ENCODE measurements around the gene MFAP2.
A peak's percentile ranks its signal among the peaks of the same experiment; 100 is the strongest.

Gene MFAP2

GRCh38 chr1:16986560-16986959, 6.1 kb upstream of the MFAP2 start:
- no peak overlapping the region for H3K4me3 ChIP-seq (ENCODE audit: low read depth, low read length)
- in situ Hi-C loops (cut with HindIII; ENCODE audit: low sequenced_read_pairs): no loop called here
- TF ChIP-seq, protein P1, sequence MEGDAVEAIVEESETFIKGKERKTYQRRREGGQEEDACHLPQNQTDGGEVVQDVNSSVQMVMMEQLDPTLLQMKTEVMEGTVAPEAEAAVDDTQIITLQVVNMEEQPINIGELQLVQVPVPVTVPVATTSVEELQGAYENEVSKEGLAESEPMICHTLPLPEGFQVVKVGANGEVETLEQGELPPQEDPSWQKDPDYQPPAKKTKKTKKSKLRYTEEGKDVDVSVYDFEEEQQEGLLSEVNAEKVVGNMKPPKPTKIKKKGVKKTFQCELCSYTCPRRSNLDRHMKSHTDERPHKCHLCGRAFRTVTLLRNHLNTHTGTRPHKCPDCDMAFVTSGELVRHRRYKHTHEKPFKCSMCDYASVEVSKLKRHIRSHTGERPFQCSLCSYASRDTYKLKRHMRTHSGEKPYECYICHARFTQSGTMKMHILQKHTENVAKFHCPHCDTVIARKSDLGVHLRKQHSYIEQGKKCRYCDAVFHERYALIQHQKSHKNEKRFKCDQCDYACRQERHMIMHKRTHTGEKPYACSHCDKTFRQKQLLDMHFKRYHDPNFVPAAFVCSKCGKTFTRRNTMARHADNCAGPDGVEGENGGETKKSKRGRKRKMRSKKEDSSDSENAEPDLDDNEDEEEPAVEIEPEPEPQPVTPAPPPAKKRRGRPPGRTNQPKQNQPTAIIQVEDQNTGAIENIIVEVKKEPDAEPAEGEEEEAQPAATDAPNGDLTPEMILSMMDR (IDR thresholded peaks at IDR 0.05; ENCODE audit: low read depth, low read length, missing control alignments): no peak
- no peak for DNase-seq (ENCODE audit: low read depth)

DNA sequence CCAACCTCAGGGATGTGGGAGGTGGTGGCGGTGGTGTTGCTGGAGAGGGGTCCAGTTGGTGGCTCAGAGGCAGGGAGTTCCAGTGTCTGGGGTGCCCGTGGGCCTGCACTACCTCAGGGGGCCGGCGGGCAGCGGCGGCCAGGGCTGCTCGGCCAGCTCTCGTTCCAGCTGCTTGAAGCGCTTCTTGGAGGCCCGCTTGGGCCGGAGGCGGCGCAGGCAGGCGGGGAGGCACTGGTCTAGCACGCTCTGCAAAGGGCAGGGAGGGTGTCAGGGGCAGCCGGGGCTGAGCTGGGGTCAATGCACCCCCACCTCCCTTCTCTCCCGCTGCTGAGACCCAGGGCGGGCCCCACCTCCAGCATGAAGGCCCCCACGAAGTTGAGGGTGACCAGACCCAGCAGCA, 5.7 kb upstream of the MFAP2 start:
- H3K4me3 ChIP-seq (ENCODE audit: low read depth, low read length): no peak overlapping the region
- in situ Hi-C loops (cut with HindIII; ENCODE audit: low sequenced_read_pairs): no loop called here
- TF ChIP-seq, protein P1 (IDR thresholded peaks at IDR 0.05; ENCODE audit: low read depth, low read length, missing control alignments): no peak
- no peak for DNase-seq (ENCODE audit: low read depth)

DNA sequence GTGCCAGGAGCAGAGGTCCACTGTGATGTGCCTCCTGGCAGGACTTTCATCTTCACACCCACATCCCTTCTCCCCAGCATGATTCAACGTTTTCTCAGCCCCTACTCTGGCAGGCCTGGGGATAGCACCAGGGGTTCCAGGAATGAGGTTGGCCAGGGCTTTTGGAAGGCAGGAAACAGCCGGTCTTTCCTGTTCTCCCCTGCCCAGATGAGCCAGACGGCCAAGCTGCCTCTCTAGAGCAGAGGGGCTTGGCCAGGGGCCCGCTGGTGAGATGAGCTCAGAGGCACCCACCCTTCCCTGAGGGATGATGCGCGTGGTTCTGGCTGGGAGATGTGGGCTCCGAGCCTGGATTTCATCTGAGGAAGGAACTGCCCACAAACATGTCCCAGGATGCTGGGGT, 4.3 kb upstream of the MFAP2 start:
- no peak overlapping the region for H3K4me3 ChIP-seq (ENCODE audit: low read depth, low read length)
- peak; percentile 85 for DNase-seq (ENCODE audit: low read depth)
- in situ Hi-C loops (cut with HindIII; ENCODE audit: low sequenced_read_pairs): no loop called here
- TF ChIP-seq, protein P1 (IDR thresholded peaks at IDR 0.05; ENCODE audit: low read depth, low read length, missing control alignments): no peak

- TF ChIP-seq, protein P1 (IDR thresholded peaks at IDR 0.05; ENCODE audit: low read depth, low read length, missing control alignments): no peak
- in situ Hi-C loops (cut with HindIII; ENCODE audit: low sequenced_read_pairs): no loop called here
- no peak overlapping the region for H3K4me3 ChIP-seq (ENCODE audit: low read depth, low read length)
Measured at GRCh38 chr1:16983649-16984048, 3.2 kb upstream of the MFAP2 start.

GRCh38 chr1:16982902-16983301, 2.5 kb upstream of the MFAP2 start:
- in situ Hi-C loops (cut with HindIII; ENCODE audit: low sequenced_read_pairs): no loop called here
- TF ChIP-seq, protein P1 (IDR thresholded peaks at IDR 0.05; ENCODE audit: low read depth, low read length, missing control alignments): no peak
- no peak overlapping the region for H3K4me3 ChIP-seq (ENCODE audit: low read depth, low read length)
- no peak for DNase-seq (ENCODE audit: low read depth)

More at GRCh38 chr1:16983649-16984048, 3.2 kb upstream of the MFAP2 start:
- DNase-seq (ENCODE audit: low read depth): no peak

GRCh38 chr1:16981269-16981849, 939 bp upstream of the MFAP2 start:
- peak; percentile 23 for DNase-seq (ENCODE audit: low read depth)
- TF ChIP-seq, protein P1 (IDR thresholded peaks at IDR 0.05; ENCODE audit: low read depth, low read length, missing control alignments): no peak
- in situ Hi-C loops (cut with HindIII; ENCODE audit: low sequenced_read_pairs): no loop called here
- H3K4me3 ChIP-seq (ENCODE audit: low read depth, low read length): no peak overlapping the region
